Measurements from ENCODE around the gene LRBA. TPM values are rescaled to one million over a fixed set of nuclear protein-coding genes. Genes with fewer than 3 reads are reported as not detected.

Gene LRBA
- total RNA-seq, 4 donors from 2014 or later: 28.0 to 51.5 (median 30.9) TPM

GRCh38 chr4:151046609-151047008, 31.5 kb upstream of the LRBA start:
- no peak for TF ChIP-seq CTCF (IDR thresholded peaks at IDR 0.05)
- no peak for ATAC-seq (ENCODE audit: low FRiP score)

DNA sequence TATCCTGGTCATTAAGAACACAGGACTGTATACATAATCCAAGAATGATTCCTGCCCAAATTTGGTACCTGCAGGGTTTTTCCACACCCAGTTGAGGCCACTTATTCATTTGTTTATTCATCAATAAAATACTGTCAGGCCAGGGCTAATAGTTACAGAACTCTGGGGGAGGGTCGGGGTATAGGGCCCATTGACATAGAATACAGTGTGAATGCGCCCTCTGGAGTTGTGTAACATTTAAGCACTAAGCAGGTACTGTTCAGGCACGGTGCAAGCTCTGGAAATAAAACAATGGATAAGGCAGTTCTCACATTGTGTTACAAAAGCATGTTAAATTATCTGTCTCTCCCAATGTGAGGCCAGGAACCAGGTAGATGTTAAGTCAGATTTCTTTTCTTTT, 30.8 kb upstream of the LRBA start:
- no peak for TF ChIP-seq CTCF (IDR thresholded peaks at IDR 0.05)
- DNase-seq (ENCODE audit: low spot score) (no peak), ATAC-seq (ENCODE audit: low FRiP score) (no peak)

More at GRCh38 chr4:151046609-151047008, 31.5 kb upstream of the LRBA start:
- DNase-seq (ENCODE audit: low spot score): no peak

DNA sequence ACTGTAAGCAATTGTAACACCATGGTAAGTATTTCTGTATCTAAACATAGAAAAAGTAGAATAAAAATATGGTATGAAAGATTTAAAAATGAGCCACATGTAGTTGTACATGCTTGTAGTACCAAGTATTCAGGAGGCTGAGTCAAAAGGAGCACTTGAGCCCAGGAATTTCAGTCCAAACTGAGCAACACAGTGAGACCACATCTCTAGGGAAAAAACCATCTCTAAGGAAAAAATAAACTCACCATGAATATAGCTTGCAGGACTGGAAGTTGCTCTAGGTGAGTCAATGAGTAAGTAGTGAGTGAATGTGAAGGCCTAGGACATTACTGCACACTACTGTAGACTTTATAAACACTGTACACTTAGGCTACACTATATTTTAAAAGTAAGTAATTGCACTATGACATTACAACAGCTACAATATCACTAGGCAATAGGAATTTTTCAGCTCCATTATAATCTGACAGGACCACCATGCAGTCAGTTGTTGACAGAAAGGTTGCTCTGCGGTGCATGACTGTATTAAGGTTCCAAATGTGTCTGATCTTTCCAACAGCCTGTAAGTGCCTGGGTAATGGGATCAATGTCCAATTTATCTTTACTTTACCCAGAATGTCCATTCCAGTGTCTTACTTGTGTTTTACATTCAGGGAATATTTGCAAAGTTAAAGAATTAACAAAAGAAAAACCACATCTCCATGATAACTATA, 28.9 kb upstream of the LRBA start:
- ATAC-seq (ENCODE audit: low FRiP score) (no peak), DNase-seq (ENCODE audit: low spot score) (no peak)
- TF ChIP-seq CTCF (IDR thresholded peaks at IDR 0.05): no peak

- ATAC-seq (ENCODE audit: low FRiP score): no peak
- no peak for DNase-seq (ENCODE audit: low spot score)
- TF ChIP-seq CTCF (IDR thresholded peaks at IDR 0.05): no peak
Measured at GRCh38 chr4:151039733-151040132, 24.6 kb upstream of the LRBA start.

DNA sequence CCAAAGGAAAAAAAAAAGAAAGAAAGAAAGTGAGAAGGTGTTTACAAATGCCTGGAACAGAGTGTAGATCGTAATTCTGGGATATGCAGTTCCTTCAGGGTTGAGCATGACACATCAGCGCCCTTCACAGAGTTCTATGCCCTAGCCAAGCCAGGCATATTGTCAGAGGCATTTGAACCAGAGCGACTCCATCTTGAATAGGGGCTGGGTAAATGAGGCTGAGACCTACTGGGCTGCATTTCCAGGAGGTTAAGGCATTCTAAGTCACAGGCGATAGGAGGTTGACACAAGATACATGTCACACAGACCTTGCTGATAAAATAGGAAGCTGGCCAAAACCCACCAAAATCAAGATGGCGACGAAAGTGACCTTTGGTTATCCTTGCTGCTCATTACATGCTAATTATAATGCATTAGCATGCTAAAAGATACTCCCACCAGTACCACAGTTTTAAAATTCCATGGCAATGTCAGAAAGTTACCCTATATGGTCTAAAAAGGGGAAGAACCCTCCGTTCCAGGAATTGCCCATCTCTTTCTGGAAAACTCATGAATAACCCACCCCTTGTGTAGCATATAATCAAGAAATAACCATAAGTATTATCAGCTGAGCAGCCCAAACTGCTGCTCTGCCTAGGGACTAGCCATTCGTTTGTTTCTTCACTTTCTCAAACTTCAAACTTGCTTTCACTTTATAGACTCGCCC, 23.5 kb upstream of the LRBA start:
- no peak for DNase-seq (ENCODE audit: low spot score)
- no peak for TF ChIP-seq CTCF (IDR thresholded peaks at IDR 0.05)
- no peak for ATAC-seq (ENCODE audit: low FRiP score)

GRCh38 chr4:151035911-151036310, 20.8 kb upstream of the LRBA start:
- TF ChIP-seq CTCF (IDR thresholded peaks at IDR 0.05): no peak
- no peak for DNase-seq (ENCODE audit: low spot score)
- ATAC-seq (ENCODE audit: low FRiP score): no peak

GRCh38 chr4:151035328-151035727, 20.2 kb upstream of the LRBA start:
- DNase-seq (ENCODE audit: low spot score) (no peak), ATAC-seq (ENCODE audit: low FRiP score) (no peak)
- TF ChIP-seq CTCF (IDR thresholded peaks at IDR 0.05): no peak
